Myocyte (in vitro differentiated cells): ENCODE results near the gene CALN1. TPM values are rescaled to one million over a fixed set of nuclear protein-coding genes. Genes with fewer than 3 reads are reported as not detected.

Experiments used
- DNase-seq: peaks from one replicate; pipeline ENCODE4 v3.0.0-alpha.2; 2012; ENCODE audit warnings: low read depth
- total RNA-seq: library from RNA; depleted of rRNA; stranded (reverse); fragments of >200 nt; gene quantifications from 2 replicates; pipeline ENCODE4 v1.2.3, GENCODE V29; 2014

The CALN1 gene
- total RNA-seq, 1 donor from 2014 or later, result not detected

DNA sequence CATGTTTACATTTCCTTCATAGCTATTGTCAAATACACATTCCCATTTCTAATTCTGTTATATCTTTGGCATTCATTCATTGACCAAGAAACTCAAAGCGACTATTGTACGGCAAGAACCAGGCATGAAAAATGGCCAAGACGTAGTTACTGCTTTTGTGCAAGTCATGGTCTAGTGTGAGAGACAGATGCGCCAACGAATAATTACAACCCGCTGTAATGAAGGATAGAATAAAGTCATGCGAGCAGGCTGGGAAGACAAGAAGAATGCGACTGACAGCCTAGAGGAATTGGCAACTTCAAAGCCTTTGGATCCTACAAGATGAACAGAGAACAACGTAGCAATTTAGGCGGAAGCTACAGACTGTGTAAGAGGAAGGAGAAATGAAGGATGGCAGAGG is 221.2 kb downstream of the CALN1 start:
- no peak for DNase-seq

DNA sequence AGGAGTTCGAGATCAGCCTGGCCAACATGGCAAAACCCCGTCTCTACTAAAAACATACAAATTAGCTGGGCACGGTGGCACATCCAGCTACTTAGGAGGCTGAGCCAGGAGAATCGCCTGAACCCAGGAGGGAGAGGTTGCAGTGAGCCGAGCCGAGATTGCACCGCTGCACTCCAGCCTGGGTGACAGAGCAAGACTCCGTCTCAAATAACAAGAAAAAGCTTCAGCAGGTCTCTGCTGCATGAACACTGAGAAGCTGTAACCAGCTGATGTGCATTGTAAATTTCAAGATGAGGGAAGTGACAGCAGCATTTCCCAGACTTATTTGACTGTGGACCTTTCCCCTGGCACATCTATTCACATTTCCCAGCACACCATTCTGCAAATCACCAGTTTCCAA is 222.0 kb downstream of the CALN1 start:
- no peak for DNase-seq

DNA sequence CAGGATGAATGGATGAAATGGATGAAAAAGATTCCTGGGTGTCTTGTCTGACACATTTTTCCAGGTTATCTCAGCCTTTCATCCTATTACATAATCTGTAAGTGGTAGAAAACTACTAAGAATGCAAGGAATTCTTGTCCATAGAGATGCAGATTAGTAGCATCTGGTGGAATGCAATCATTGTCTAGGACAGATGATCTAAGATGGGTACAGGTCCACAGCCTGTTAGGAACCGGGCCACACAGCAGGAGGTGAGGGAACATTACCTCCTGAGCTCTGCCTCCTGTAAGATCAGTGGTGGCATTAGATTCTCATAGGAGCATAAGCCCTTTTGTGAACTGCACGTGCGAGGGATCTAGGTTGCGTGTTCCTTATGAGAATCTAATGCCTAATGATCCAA is 225.0 kb downstream of the CALN1 start:
- DNase-seq, result no peak

DNA sequence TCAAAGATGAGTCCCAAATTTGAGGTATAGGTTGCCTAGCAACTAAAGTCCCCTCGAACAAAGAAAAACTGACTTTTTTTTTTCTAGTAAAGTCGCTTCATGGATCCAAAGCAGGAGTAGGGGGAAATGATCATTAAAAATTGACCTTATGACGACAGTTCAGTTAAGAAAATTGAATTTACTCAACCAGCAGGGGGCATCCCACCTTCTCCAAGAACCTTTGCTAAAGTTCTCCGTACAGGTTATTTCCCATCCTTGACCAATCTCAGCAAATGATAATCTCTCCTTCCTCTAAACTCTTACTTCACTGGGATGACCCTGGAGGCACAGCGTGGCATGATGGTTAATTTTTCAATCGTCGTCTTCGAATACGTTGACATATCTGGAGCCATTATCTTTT is 228.3 kb downstream of the CALN1 start:
- no peak for DNase-seq

DNA sequence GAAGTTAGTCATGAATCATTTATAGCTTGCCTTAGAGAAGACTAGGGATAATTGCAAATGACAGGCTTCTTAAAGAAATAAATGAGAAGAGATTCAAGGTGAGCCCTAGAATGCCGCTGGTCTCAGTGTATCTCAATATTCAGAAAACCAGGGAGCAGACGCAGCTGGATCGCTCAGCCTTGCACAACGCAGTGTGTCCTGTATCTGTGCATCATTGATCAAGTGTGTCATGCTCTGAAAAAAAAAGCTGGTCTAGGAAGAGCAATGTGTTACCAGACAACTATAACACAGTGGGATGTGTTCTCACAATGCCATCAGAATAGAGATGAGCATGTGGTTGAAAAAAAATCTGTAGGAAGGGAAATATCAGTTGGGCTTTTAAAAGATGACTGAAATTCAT is 230.1 kb downstream of the CALN1 start:
- DNase-seq, result no peak

DNA sequence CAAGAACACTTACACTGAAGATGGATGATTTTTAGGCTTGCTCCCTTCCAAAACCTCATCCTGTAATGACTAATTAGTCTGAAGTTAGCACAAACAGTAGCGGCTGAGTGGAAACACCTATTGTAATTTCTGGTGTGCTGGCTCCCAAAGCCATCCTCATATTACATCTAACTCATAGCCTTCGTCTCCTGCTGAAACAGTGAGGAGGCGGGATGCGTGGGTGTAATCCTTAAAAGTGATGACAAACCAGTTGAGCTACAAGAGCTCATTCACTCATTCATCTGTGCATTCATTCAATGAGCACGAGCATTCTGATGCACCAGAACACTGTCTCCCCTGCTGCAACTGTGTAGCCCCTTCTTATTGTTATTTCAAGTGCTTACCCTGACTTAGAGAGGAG is 235.3 kb downstream of the CALN1 start:
- DNase-seq, result no peak

DNA sequence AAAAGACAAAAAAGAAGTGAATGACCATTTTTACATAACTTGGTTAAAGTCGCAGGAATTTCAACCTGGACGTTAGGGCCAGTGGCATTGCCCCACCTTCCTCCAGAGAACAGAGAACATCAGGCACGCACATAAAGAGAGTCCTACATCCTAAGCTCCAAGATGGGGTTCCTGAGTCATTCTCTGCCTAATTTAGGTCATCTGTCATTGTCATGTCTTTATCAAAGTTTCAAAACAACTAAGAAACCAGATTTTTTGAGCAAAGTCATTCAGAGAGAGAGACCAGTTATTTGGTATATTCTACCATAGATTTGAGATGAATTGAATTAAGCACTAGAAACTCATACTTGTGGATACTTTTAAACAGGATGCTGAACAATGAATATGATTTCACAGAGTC is 241.7 kb downstream of the CALN1 start:
- no peak for DNase-seq

DNA sequence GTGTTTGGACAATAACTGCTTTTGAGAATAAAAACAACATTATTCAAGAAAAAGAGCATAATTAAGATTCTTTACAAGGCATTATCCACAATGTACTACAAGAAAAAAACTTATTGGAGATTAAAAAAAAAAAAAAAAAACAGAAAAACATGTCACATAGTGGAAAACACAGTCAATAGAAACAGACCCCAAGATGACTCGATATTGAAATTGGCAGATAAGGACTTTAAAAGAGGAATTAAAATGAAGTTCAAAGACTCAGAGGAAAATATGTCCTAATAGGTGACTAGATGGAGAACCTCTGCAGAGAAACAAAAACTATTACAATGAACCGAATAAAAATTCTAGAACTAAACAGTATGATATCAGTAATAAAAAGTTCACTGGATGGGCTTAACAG is 248.9 kb downstream of the CALN1 start:
- no peak for DNase-seq

DNA sequence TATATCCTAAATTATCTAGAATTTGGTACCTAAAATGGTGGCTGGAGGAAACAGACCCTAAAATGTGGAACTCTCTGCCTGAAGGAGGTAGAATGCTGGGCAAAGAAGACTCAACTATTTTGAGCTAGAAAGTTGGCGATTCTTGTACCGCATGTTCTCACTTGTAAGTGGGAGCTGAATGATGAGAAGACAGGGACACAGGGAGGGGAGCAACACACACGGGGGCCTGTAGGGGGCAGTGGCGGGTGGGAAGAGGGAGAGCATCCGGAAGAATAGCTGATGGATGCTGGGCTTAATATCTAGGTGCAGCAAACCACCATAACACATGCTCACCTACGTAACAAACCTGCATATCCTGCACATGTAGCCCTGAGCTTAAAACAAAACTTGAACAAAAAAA is 250.6 kb downstream of the CALN1 start:
- DNase-seq, result no peak

DNA sequence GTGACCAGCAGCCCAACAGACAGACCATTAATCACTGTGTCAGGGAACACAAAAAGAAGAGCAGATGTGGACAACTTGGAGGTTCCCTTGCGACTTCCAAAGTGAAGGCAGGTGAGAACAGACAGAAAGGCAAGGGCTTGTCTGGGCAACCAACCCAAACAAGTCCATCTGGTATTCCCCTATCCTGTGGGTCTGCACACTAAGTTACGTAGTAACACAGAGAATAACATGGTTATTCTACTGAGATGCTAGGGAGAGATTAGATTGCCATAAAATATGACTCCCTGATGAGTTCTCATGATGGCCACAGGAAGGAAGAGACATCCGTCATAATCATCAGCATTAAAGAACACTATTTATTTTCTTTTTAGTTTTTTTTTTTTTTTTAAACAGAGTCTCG is 252.2 kb downstream of the CALN1 start:
- no peak for DNase-seq

DNA sequence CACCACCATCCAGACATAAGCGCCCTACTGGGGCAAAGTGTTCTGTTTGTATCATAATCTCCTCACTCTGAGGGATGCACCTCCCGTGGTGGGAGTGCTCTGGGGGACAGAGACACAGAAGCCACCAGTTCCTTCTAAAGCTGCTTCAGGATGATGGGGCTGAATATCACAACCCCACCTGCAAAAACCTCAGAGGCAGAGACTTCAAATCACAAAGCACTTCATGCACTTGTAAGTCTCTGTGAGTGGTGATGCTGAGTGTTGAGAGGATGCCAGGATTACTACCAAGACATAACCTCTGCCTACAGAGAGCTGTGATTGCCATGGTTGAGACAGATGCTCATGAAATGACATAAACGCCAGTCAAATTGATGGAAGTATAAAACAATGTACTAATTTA is 255.5 kb downstream of the CALN1 start:
- no peak for DNase-seq

DNA sequence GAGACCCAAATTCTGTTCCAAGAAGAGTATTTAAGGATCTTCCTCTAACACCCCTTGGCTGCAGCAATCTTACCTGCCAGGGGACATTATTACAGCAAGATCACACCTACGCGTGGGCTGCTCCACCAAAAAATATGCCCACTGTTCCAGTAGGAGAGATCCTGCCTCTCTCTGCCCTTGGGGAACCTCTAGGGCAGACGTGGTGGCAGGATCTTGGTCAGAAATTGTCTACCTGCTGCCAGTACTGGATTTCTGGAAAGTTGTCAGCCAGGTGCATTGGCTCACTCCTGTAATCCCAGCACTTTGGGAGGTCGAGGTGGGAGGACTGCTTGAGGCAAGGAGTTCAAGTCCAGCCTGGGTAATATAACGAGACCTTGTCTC is 259.0 kb downstream of the CALN1 start:
- no peak for DNase-seq

DNA sequence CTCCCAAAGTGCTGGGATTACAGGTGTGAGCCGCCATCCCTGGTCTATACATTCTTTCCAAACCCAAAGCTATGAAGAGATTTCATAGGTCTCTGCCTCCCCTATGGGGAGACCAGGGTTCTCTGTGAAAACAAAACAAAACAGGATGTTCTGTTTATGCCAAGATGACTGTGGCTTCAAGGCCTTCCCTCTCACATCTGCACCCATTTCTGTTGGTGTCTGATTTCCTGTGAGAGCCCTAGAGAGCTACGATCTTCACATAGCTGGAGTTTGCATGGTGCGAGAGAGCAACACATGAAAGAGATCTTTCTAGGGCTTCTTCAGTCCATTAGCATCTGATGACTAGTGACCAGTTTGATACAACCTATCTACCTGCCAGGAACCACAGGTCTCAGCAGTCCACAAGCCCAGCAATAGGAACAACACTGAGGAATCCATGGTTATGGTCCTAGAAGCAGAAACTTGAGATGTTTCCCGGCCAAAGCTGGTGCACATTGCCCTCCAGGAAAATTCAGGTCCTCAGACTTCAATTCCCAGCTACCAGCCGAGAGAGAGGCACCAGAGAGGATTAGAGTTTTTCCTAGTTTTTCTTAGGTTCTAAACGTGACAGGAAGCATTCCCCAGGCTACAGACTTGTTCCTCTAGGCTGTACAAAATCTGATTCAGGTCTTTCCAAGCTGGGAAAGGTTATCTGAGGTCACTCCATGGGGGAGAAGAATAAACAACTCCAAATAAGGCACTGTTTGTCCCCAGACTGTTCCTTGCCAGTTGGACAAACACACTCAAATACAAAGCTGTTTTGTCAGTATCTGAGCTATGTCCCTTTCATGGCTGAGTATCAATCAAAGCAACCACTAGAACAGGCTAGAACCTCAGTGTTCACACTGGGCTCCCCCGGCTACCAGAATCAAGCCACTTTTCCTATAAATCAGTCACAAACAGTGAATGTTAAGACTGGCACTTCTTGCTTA is 259.7 kb downstream of the CALN1 start:
- no peak for DNase-seq

DNA sequence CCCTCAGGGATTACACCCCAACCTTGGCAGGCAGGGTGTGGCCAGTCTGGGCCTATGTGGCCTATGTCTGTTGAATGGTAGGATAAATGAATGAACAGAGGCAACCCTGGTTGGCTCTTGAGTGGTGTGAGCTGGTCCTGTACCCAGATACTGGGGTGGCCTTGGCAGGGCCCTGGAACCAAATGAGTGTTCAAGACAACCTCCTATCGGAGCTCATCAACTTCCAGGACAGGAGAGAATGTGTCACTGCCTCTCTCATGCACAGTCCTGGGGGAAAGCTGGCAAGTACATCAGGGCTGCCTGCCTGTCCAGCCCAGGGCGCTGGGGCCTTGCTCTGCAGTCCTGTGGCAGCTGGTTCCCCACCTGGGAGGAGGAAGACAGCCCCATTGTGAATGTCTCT is 271.6 kb downstream of the CALN1 start:
- no peak for DNase-seq

DNA sequence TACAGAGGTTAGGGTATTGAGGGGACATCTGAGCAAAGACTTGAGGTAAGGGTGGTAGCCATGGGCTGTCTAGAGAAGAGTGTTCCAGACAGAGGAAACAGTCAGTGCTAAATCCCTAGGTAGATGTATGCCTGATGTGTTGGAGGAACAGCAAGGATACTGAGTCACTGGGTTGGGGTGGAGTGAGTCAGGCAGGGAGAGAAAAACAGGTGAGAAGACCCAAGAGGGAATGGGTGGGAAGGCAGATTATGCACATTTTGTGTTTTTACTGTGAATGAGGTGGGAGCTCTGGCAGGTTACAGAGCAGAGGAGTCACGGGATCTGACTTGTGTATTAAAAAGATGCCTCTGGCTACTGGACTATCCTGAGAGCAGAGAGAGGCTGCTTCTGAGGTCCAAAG is 285.0 kb downstream of the CALN1 start:
- no peak for DNase-seq

DNA sequence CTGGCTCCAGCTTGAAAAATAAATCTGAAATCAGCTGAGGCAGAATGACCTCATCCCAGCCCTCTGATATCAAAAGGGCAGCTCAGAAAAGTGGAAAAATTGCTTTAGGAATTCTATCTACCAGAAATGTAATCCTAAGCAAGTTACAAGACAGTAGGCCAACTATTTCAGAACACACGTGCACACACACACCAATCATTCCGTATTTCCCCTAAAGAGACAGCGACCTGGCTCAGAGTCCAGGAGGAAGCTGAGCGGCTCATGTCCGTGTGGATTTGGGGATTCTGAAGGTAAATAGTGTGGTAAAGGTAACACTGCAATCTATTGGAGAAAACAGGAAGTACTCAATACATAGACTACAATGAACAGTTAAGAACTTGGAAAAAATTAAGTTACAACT is 288.2 kb downstream of the CALN1 start:
- DNase-seq, result no peak

DNA sequence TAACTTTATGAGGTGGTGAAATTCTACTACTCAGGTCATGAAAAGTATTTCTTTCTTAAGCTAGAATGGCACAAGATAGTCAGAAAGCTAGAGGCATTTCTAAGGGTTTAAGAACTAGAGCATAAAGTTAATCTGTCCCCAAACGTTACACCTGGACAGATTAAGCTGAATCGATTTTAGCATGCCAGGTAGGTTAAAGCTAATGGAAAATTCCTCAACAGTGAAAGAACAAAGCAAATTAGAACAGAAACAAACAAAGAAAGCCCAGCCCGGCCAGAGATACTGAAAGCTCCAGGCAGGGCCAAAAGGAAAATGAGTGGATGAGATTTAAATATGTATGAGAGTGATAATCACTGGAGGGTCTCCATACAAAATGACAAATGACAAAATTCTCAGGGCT is 293.8 kb downstream of the CALN1 start:
- DNase-seq, result no peak

DNA sequence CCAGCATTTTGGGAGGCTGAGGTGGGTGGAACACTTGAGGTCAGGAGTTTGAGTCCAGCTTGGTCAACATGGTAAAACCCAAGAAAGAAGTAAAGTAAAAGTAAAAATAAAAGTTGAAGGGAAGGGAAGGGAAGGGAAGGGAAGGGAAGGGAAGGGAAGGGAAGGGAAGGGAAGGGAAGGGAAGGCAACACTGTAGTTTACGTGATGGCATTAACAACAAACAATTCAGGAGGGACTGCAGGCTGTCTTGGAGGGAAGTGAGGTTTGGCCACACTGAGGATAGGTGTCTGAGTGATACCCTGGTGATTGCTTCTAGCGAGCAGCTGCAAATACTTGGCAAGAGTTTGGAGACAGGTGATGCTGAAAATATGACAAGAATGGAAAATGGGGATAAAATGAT is 298.0 kb downstream of the CALN1 start:
- DNase-seq, result no peak

DNA sequence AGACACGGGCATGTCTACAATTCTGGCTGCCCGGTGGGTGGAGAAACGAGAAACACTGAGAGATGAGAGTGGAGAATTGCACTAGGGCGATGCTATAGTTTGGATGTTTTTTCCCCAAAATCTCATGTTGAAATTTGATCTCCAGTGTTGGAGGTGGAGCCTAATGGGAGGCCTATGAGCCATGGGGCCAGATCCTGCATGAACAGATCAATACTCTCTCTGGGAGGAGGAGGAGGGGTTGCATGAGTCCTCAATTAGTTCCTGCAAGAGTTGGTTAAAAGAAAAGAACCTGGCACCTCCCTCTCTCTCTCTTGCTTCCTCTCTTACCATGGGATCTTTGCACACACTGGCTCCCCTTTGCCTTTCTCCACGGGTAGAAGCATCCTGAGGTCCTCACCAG is 299.1 kb downstream of the CALN1 start:
- DNase-seq, result no peak

DNA sequence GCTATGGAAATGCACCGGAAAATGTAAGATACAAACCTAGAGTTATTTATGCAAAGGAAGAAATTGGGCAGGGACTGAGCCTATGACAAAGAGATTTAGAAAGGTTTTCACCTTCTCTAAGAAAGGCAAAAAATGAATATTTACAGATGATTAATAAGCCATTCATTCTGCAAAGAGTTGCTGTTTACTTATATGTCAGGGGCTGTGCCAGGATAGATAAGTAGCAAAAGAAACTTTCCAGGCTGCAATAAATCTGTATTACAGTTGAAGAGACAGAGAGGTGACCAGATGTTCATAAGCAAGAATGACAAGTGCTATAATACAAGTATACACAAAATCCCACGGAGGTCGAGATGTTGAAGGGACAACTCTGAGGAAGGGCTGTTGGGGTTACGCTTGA is 299.6 kb downstream of the CALN1 start:
- no peak for DNase-seq

DNA sequence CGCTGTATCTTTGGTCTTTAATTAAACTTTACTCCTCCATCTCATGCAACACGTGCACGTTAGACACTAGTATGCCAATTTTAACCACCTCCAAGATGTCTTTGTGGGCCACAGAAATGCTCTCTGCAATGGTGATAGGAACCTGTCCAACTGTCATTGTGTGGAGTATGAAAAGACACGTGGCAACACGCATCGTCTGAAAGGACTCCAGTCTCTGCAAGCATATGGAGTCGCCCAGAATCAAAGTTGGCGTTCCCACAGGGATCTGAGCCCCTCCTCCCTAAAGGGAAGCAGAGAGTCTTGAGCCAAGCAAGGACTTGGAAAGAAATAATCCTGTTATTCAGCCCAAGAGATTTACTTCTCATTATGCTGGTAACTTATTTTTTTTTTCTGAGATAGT is 301.1 kb downstream of the CALN1 start:
- DNase-seq, result no peak

DNA sequence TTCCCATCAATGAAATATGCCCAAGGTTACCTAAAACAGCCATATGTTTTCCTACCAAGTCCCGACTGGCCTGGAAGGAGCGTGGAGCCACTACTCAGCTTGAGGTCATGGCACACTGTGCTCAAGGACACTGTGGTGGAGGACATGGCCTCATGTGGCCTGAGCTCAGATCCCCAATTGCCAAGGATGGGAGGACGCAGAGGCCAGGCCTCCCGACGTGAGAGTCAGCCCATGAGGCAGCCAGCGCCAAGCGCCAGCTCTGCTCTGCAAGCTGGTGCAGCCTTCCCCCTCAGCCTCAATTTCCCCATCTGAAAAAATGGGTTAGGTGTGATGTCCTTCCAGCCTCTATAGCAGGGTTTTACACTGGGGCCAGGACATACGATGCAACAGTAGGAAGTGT is 302.6 kb downstream of the CALN1 start:
- DNase-seq, result no peak

DNA sequence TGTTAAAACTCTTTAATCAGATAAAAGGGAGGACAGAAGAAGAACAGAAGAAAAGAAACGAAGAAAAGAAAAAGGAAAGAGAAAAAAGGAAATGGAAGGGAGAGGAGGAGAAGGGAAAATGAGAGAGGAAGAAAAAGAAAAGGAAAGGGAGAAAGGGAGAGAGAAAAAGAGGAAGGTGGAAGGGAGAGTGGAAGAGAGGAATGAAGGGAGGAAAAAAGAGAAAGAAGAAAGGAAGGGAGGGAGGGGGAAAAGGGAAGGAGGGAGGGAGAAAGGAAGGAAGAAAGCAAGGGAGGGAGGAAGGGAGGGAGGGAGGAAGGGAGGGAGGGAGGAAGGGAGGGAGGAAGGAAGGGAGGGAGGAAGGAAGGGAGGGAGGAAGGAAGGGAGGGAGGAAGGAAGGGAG is 305.7 kb downstream of the CALN1 start:
- DNase-seq, result no peak

DNA sequence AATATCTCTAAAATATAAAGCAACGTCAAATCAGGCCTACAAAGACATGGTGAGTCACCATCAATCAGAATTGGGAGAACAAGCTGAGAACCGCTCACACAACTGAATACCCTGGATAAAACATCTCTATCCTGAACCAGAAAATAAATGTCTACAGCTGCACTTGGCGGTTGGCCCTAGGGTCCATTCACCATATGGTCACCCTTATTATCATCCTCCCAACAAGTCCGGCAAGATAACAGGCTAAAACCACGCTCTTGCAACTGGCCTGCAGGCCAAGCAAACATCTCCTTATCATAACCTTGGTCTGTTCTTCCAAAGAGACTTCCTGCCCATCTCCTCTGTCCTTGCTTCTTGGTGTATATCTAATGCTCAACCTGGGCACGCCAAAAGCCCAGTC is 310.7 kb downstream of the CALN1 start:
- DNase-seq, result no peak
